HCT116 (cell line): ENCODE data around the gene BORCS8.

Experiments used
- CTCF ChIP-seq, 3 experiments: fragments of 200-600 bp in 1 of 3; sonication (generic) in 1 of 3; IDR thresholded peaks in 2 of 3; conservative IDR thresholded peaks in 1 of 3; 2 replicates each; pipeline ENCODE4 v1.5.1; 2012 to 2017; ENCODE audit warnings: low read depth in 2 of 3, low read length in 2 of 3, antibody characterized with exemption in 1 of 3, borderline replicate concordance in 1 of 3, control low read depth in 1 of 3, mild to moderate bottlenecking in 1 of 3, mixed read lengths in 1 of 3, mixed run types in 1 of 3, moderate library complexity in 1 of 3; ENCODE audit not compliant: insufficient read depth in 1 of 3
- EZH2 ChIP-seq: fragments of 200-600 bp; sonication (generic); IDR thresholded peaks from 2 replicates; pipeline ENCODE4 v1.6.1; 2017; ENCODE audit warnings: antibody characterized with exemption, mixed run types
- MAX ChIP-seq: IDR thresholded peaks from 2 replicates; pipeline ENCODE4 v1.6.1; 2012
- POLR2A ChIP-seq: IDR thresholded peaks from 2 replicates; pipeline ENCODE4 v1.7.0; 2011; ENCODE audit warnings: borderline replicate concordance; ENCODE audit not compliant: insufficient read depth, insufficient read length; ENCODE audit errors: extremely low read depth
- POLR2AphosphoS5 ChIP-seq: IDR thresholded peaks from 2 replicates; pipeline ENCODE4 v1.6.1; 2011; ENCODE audit warnings: mild to moderate bottlenecking, low read depth, low read length, moderate library complexity
- SP1 ChIP-seq: IDR thresholded peaks from 2 replicates; pipeline ENCODE4 v1.6.1; 2012; ENCODE audit warnings: low read depth

GRCh38 chr19:19132912-19133311 lies 59.0 kb downstream of the BORCS8 start:
- no peak for TF ChIP-seq POLR2A
- TF ChIP-seq EZH2: no peak
- no peak for TF ChIP-seq MAX
- TF ChIP-seq POLR2AphosphoS5: no peak
- no peak for TF ChIP-seq CTCF (IDR thresholded peaks at IDR 0.05 in 2 of 3, conservative IDR thresholded peaks at IDR 0.05 in 1 of 3; ENCODE audit: borderline replicate concordance in 1 of 3, insufficient read depth in 1 of 3, low read depth in 2 of 3, low read length in 2 of 3)
- no peak for TF ChIP-seq SP1
